Mesodermal cell (in vitro differentiated cells): ENCODE measurements around the gene ZNF511.

Experiments
- H3K27ac ChIP-seq: 2 replicates; pipeline ENCODE4 v1.7.0; 2013; ENCODE audit warnings: mild to moderate bottlenecking, low read depth, low read length, moderate library complexity; ENCODE audit not compliant: severe bottlenecking
- H3K36me3 ChIP-seq: 2 replicates; pipeline ENCODE4 v1.7.1; 2013; ENCODE audit warnings: mild to moderate bottlenecking, low read length, moderate library complexity; ENCODE audit not compliant: control insufficient read depth, insufficient read depth
- H3K4me1 ChIP-seq: one replicate; pipeline ENCODE4 v1.7.1; 2013; ENCODE audit warnings: mild to moderate bottlenecking, low read length; ENCODE audit not compliant: insufficient read depth, control insufficient read depth, poor library complexity, severe bottlenecking
- H3K4me3 ChIP-seq: 2 replicates; pipeline ENCODE4 v1.7.0; 2013; ENCODE audit warnings: low read length, control low read depth, mild to moderate bottlenecking; ENCODE audit not compliant: insufficient read depth, poor library complexity, severe bottlenecking; ENCODE audit errors: extremely low read depth
- H3K9me3 ChIP-seq: 2 replicates; pipeline ENCODE4 v1.7.1; 2013; ENCODE audit warnings: mild to moderate bottlenecking, low read length, moderate library complexity; ENCODE audit not compliant: control insufficient read depth
- WGBS, 2 experiments: methylation state at CpG; one replicate each; pipeline ENCODE4 v1.1.5; 2013; ENCODE audit warnings: missing lambda C conversion rate in 2 of 2; ENCODE audit not compliant: insufficient coverage in 2 of 2; 5-methylcytosine and 5-hydroxymethylcytosine counted together

The ZNF511 gene

DNA sequence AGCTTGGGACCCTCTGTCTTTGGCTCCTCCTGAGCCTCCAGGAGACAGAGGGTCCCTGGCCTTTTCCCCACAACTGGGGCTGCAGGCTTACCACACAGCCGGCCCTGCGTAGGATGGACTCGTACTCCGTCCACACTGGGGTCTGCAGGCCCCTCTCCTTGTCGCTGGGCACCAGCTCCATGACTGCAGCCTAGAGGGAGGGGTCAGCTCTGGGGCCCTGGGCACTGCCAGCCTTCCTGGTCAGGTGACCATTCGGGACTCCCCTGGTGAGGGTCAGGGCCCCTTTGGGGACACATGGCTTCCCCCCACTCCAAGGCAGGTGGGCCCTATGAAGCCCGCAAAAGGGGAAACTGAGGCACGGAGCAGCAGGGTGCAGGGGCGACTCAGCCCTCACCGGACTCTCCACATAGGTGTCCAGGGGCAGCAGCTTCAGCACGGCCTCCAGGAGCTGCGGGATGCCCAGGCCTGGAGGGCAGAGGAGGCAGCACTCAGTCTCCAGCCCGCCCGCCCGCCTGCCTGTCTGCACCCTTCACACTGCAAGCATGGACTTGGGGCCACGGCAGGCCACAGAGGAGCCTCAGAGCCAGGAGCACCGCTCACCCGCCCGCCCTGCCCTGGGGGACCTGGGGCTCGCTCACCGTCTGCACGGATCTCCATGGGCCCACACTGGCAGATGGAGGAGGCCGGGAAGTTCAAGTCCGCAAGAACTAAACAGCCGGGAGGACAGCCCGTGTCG lies 48.0 kb downstream of the ZNF511 start:
- H3K4me1 ChIP-seq, result peaks cover 5% of the 10 kb centered on the region
- H3K4me3 ChIP-seq, result peak overlapping the region; percentile 68
- H3K9me3 ChIP-seq, result no peaks in the 10 kb centered on the region
- no peak overlapping the region for H3K27ac ChIP-seq
- 38 to 39% methylated on average over 24 to 25 of the region's 27 CpGs for WGBS, 2 experiments
- H3K36me3 ChIP-seq, result peaks cover 23% of the 10 kb centered on the region

DNA sequence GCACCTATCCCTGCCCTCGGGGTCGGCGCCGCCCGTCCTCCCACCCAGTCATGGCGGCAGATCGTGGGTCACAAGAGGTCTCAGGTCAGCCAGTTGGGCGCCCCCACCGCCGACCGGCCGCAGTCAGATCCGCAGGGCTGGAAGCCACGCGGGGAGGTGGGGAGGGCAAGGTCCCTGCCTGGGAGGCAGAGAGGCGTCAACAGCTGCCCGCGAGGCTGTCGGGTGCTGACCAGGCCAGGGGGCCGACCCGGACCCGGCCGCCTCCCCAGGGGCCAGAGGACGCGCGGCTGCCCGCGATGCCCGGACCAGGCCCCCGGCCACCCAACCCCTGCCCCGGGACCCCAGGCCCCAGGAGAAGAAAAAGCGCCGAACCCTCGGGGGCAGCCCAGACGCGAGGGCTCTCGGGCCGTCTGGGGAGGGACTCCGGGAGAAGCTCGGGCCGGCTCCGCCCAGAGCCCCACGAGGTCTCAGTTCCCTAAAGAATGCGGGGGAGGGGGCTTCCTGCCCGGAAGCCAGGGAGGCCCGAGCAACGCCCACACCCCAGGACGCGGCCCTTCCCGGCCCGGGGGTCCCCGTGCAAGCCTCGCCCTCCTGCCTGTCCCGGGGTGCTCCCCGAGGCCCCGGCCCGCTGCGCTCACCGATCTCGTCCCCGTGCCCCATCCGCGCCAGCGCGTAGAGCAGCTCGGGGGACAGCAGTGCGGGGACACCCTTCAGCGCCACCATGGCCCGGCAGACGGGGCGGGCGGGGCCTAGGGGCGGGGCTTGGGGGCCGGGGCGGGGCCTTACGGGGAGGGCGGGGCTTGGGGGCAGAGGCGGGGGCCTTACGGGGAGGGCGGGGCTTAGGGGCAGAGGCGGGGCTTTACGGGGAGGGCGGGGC lies 48.8 kb downstream of the ZNF511 start, which contains the start of gene FUOM:
Gene FUOM (minus strand): TSS at position 735 of the 877 bp plus-strand sequence. CDS start 12 bp downstream, at position 723.
- Histone ChIP-seq H3K36me3 (peaks cover 31% of the 10 kb centered on the region), H3K9me3 (no peaks in the 10 kb centered on the region), H3K4me1 (peaks cover 5% of the 10 kb centered on the region), H3K27ac (no peak within 1 kb of the TSS), H3K4me3 (peak within 1 kb of the TSS; percentile 68)
- 0 to 1% methylated on average over 29 to 58 of the region's 83 CpGs for WGBS, 2 experiments

GRCh38 chr10:133358162-133358924 lies 49.6 kb downstream of the ZNF511 start:
- H3K36me3 ChIP-seq, result peaks cover 40% of the 10 kb centered on the region
- H3K4me3 ChIP-seq, result no peak overlapping the region
- no peaks in the 10 kb centered on the region for H3K9me3 ChIP-seq
- peaks cover 5% of the 10 kb centered on the region for H3K4me1 ChIP-seq
- 84 to 90% methylated on average over 38 to 39 of the region's 41 CpGs for WGBS, 2 experiments
- no peak overlapping the region for H3K27ac ChIP-seq

DNA sequence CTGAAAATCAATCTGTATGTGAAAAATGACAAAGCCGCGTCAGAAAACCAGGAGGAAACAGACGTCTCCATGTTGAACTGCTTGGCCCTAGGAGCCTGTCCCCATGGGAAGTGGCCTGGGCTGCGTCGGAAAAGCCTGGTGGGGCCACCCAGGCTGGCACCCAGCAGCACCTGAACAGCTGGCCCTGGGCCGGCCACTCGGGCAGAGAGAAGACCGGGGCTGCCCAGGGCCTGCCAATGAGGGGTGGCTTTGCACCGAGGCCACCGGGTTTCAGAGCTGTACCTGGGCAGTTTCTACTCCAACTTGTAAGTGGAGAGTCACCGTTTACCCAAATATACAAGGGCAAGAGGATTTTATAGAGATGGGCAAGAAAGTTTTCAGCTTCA lies 50.2 kb downstream of the ZNF511 start:
- WGBS, 2 experiments, result 89 to 93% methylated on average over 11 of the region's 11 CpGs
- Histone ChIP-seq H3K4me1 (peaks cover 5% of the 10 kb centered on the region), H3K36me3 (peaks cover 45% of the 10 kb centered on the region), H3K27ac (no peak overlapping the region), H3K4me3 (no peak overlapping the region), H3K9me3 (no peaks in the 10 kb centered on the region)

DNA sequence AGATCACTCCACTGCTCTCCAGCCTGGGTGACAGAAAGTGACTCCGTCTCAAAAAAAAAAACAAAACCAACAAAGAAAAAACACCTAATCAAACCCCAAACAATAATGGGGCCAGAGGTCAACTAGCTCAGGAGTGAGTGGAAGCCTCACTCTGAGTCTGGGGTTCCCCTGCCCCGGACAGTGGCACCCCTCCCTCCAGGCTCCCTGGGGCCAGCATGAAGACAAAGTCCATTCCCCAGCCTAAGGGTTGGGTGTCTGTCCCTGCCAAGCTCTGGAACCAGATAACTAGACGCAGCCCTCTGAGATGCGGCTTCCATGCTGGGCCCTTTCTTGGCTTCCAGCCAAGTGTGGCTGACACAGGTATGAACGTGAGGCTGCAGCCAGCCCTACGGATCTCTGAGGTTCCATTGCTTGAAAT lies 50.8 kb downstream of the ZNF511 start:
- Histone ChIP-seq H3K4me1 (peaks cover 5% of the 10 kb centered on the region), H3K4me3 (no peak overlapping the region), H3K36me3 (peaks cover 49% of the 10 kb centered on the region), H3K27ac (no peak overlapping the region), H3K9me3 (no peaks in the 10 kb centered on the region)
- WGBS, 2 experiments, result 62 to 85% methylated on average over 5 to 6 of the region's 6 CpGs

- H3K27ac ChIP-seq, result no peak overlapping the region
- 93 to 94% methylated on average over 17 of the region's 17 CpGs for WGBS, 2 experiments
- no peaks in the 10 kb centered on the region for H3K9me3 ChIP-seq
- H3K4me1 ChIP-seq, result peaks cover 5% of the 10 kb centered on the region
- no peak overlapping the region for H3K4me3 ChIP-seq
- H3K36me3 ChIP-seq, result peaks cover 50% of the 10 kb centered on the region
These were observed 51.4 kb downstream of the ZNF511 start for GRCh38 chr10:133359972-133360610.

- Histone ChIP-seq H3K27ac (no peak overlapping the region), H3K4me1 (peaks cover 2% of the 10 kb centered on the region), H3K36me3 (peaks cover 53% of the 10 kb centered on the region), H3K9me3 (no peaks in the 10 kb centered on the region), H3K4me3 (no peak overlapping the region)
- 85 to 100% methylated on average over 2 of the region's 5 CpGs for WGBS, 2 experiments
These were observed 52.5 kb downstream of the ZNF511 start for GRCh38 chr10:133361227-133361626.

DNA sequence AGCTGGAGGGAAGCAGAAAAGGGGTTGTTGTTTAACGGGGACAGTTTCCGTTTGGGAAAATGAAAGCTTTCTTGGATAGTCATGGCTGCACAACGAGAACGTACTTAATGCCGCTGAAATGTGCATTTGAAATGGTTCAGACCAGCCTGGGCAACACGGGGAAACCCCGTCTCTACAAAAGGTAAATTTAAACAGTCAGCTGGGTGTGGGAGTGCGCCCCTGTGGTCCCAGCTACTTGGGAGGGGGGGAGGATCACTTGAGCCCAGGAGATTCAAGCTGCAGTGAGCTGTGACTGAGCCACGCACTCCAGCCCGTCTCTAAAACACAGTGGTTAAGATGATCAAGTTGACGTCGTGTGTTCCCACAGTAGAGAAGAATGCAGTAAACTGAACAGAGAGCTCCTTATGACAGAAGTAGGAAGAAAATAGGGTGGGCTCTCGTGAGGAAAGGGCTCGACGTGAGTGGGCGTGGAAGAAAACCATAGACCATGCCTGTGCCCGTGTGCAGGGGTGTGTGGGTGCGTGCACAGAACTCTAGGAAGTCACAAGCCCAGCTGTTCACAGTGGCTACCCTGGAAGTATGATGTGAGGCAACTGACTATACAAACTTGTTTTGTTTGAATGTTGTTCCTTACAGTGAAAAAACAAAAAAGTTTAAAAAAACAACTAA lies 53.2 kb downstream of the ZNF511 start:
- Histone ChIP-seq H3K36me3 (peaks cover 57% of the 10 kb centered on the region), H3K4me3 (no peak overlapping the region), H3K9me3 (no peaks in the 10 kb centered on the region), H3K4me1 (no peaks in the 10 kb centered on the region), H3K27ac (no peak overlapping the region)
- 89% methylated on average over 12 to 18 of the region's 18 CpGs for whole genome bisulfite sequencing, 2 experiments
